ENCODE measurements around the gene COX20.
"Not testable (repeated sequence)": the region's sequence is repeated elsewhere in the genome, so short reads cannot be mapped to it uniquely, and the experiment has no call there.

COX20 gene

DNA sequence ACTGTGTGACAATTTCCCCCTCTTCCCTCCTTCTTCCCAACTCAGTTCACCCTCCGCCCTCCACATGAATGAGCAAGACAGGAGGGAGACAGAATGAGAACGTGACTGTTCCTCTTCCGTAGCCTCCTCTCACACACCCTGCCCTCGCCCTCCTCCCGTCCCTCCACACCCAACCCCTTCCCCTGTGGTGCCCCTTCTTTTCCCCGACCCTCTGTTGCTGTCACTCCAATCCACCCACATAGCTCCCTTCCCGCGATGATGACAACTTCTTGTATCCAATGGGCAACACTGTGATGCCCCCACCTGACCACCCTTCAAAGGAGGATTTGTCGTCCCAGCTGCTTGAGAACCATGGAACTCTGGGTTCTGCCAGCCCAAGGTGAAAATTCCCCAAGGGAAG is 41.4 kb upstream of the COX20 start:
- no peaks in the 10 kb centered on the region for H3K27me3 ChIP-seq (ENCODE audit: insufficient read depth, insufficient read length)
- no peaks in the 10 kb centered on the region for H3K4me1 ChIP-seq (ENCODE audit: insufficient read depth, insufficient read length)
- TF ChIP-seq ZNF274 (IDR thresholded peaks at IDR 0.05; ENCODE audit: low read depth, low read length), result no peak
- TF ChIP-seq YY1 (IDR thresholded peaks at IDR 0.05; ENCODE audit: insufficient read depth, insufficient read length), result no peak
- TF ChIP-seq SUZ12 (IDR thresholded peaks at IDR 0.05; ENCODE audit: extremely low read depth, insufficient read depth, insufficient read length), result no peak
- no peak overlapping the region for H3K9ac ChIP-seq (ENCODE audit: insufficient read length, low read depth)
- DNase-seq (ENCODE audit: low read depth, low spot score), result no peak
- H3K36me3 ChIP-seq (ENCODE audit: insufficient read depth, insufficient read length, low read length), result no peaks in the 10 kb centered on the region
- no peak overlapping the region for H3K4me3 ChIP-seq (ENCODE audit: insufficient read length, low read depth)
- no peaks in the 10 kb centered on the region for H3K9me3 ChIP-seq (ENCODE audit: insufficient read depth, low read length)

DNA sequence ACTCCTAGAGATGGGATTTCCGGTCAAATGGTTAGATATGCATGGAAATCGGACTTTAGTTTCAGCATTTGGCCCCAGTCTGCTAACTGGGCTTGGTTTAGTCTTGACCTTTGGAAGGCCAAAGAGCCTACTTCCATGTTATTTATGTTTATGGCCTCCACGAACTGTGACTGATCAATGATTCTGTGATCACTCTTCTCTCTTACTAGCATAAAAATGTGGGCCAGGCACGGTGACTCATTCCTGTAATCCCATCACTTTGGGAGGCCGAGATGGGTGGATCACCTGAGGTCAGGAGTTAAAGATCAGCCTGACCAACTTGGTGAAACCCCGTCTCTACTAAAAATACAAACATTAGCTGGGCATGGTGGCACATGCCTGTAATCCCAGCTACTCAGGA is 40.9 kb upstream of the COX20 start:
- not testable (repeated sequence) for H3K27me3 ChIP-seq (ENCODE audit: insufficient read depth, insufficient read length); H3K4me1 ChIP-seq (ENCODE audit: insufficient read depth, insufficient read length); H3K9ac ChIP-seq (ENCODE audit: insufficient read length, low read depth); H3K4me3 ChIP-seq (ENCODE audit: insufficient read length, low read depth); H3K9me3 ChIP-seq (ENCODE audit: insufficient read depth, low read length); H3K36me3 ChIP-seq (ENCODE audit: insufficient read depth, insufficient read length, low read length); DNase-seq (ENCODE audit: low read depth, low spot score)

DNA sequence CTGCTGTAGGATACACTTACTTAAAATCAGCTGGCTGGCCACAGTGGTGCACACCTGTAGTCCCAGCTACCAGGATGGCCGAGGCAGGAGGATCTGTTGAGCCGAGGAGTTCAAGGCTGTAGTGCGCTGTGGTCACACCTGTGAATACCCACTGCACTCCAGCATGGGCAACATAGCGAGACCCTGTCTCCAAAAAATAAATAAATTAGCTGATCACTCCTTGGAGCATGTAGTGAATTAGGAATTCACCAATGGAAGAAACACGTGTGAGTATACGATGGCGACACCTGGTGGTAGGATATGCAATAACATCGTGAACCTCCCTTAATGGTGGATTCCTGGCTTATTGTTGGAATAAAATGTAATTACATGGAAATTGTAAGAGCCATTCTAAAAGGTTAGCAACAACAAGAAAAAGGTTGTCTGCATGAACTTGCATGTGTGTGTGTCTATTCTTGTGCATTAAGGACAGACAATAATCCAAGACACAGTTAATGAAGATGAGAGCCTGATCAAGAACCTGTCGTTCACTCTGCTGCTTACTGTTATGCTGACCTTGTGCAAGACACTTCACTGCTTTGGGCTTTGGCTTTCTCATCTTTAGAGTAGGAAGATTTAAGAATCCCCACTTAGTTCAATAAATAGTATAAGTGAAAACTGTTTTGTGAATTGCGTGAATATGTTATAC is 38.6 kb upstream of the COX20 start:
- Histone ChIP-seq H3K4me1 (ENCODE audit: insufficient read depth, insufficient read length) (no peaks in the 10 kb centered on the region), H3K9ac (ENCODE audit: insufficient read length, low read depth) (no peak overlapping the region)

DNA sequence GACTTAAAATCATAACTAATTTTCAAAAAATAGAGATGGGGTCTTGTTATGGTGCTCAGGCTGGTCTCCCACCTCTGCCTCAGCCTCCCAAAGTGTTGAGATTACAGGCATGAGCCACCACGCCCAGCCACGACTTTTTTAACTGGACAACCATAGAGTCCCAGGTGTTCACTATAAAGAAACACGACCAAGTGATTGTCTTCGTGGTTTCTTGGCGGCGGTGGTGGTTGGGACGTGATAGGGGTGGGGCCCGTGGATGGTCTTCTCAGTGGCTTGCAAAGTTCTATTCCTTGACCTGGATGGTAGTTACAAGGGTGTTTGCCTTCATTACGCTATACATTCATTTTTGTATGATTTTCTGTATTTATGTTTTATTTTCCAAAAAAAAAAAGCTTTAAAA is 34.6 kb upstream of the COX20 start:
- H3K4me3 ChIP-seq (ENCODE audit: insufficient read length, low read depth), result no peak overlapping the region
- DNase-seq (ENCODE audit: low read depth, low spot score), result no peak
- H3K27me3 ChIP-seq (ENCODE audit: insufficient read depth, insufficient read length), result no peaks in the 10 kb centered on the region
- no peak overlapping the region for H3K9ac ChIP-seq (ENCODE audit: insufficient read length, low read depth)
- no peaks in the 10 kb centered on the region for H3K9me3 ChIP-seq (ENCODE audit: insufficient read depth, low read length)
- TF ChIP-seq ZNF274 (IDR thresholded peaks at IDR 0.05; ENCODE audit: low read depth, low read length) (no peak), YY1 (IDR thresholded peaks at IDR 0.05; ENCODE audit: insufficient read depth, insufficient read length) (no peak), SUZ12 (IDR thresholded peaks at IDR 0.05; ENCODE audit: extremely low read depth, insufficient read depth, insufficient read length) (no peak)
- H3K4me1 ChIP-seq (ENCODE audit: insufficient read depth, insufficient read length), result no peaks in the 10 kb centered on the region
- no peaks in the 10 kb centered on the region for H3K36me3 ChIP-seq (ENCODE audit: insufficient read depth, insufficient read length, low read length)

More for the DNA sequence above, 38.6 kb upstream of the COX20 start:
- H3K36me3 ChIP-seq (ENCODE audit: insufficient read depth, insufficient read length, low read length), result no peaks in the 10 kb centered on the region
- DNase-seq (ENCODE audit: low read depth, low spot score), result peak; percentile 68
- no peaks in the 10 kb centered on the region for H3K27me3 ChIP-seq (ENCODE audit: insufficient read depth, insufficient read length)
- H3K9me3 ChIP-seq (ENCODE audit: insufficient read depth, low read length), result no peaks in the 10 kb centered on the region
- no peak overlapping the region for H3K4me3 ChIP-seq (ENCODE audit: insufficient read length, low read depth)
- TF ChIP-seq SUZ12 (IDR thresholded peaks at IDR 0.05; ENCODE audit: extremely low read depth, insufficient read depth, insufficient read length) (no peak), ZNF274 (IDR thresholded peaks at IDR 0.05; ENCODE audit: low read depth, low read length) (no peak), YY1 (IDR thresholded peaks at IDR 0.05; ENCODE audit: insufficient read depth, insufficient read length) (no peak)

DNA sequence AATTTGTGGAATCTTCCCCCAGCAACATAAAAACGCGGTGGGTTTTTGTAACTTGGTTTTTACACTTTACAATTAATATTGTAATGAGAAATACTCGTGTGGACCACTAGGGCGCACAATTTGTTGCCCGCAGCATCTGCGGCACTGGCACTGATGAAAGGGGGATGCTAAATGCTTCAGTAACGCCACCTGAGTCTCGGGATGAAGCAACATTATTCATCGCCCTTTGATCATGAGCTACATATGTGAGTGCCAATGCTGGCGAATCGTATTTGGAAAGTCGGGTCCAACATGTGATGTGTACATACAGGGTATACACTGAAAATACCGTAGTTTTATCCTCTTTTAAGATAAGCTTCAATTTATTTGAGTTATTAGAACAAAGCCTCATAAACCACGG is 34.2 kb upstream of the COX20 start:
- no peak overlapping the region for H3K4me3 ChIP-seq (ENCODE audit: insufficient read length, low read depth)
- DNase-seq (ENCODE audit: low read depth, low spot score), result no peak

DNA sequence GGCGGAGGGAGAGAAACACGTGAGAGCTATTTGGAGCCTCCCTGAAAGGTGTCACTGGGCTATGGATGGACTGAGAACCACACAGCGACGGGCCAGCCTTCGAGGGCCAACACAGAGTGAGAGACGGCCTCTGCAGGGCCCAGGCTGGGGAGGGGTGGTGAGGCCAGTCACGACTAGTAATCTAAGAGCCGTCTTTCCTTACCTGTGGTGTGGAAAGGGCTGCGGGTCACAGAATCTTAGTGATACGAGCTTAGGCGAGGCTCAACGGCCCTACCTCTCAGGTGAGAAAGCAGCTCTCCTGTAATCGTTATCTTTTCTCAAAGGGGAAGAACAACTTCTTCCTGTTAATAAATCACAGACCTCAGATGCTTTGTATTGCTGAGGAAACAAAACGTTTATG is 33.4 kb upstream of the COX20 start:
- no peaks in the 10 kb centered on the region for H3K9me3 ChIP-seq (ENCODE audit: insufficient read depth, low read length)
- H3K36me3 ChIP-seq (ENCODE audit: insufficient read depth, insufficient read length, low read length), result no peaks in the 10 kb centered on the region
- H3K27me3 ChIP-seq (ENCODE audit: insufficient read depth, insufficient read length), result no peaks in the 10 kb centered on the region
- DNase-seq (ENCODE audit: low read depth, low spot score), result no peak
- no peak overlapping the region for H3K9ac ChIP-seq (ENCODE audit: insufficient read length, low read depth)
- no peak overlapping the region for H3K4me3 ChIP-seq (ENCODE audit: insufficient read length, low read depth)
- H3K4me1 ChIP-seq (ENCODE audit: insufficient read depth, insufficient read length), result no peaks in the 10 kb centered on the region
- TF ChIP-seq ZNF274 (IDR thresholded peaks at IDR 0.05; ENCODE audit: low read depth, low read length) (no peak), SUZ12 (IDR thresholded peaks at IDR 0.05; ENCODE audit: extremely low read depth, insufficient read depth, insufficient read length) (no peak), YY1 (IDR thresholded peaks at IDR 0.05; ENCODE audit: insufficient read depth, insufficient read length) (no peak)

More for the DNA sequence above, 34.2 kb upstream of the COX20 start:
- no peaks in the 10 kb centered on the region for H3K4me1 ChIP-seq (ENCODE audit: insufficient read depth, insufficient read length)
- H3K9ac ChIP-seq (ENCODE audit: insufficient read length, low read depth), result no peak overlapping the region
- no peaks in the 10 kb centered on the region for H3K9me3 ChIP-seq (ENCODE audit: insufficient read depth, low read length)
- no peaks in the 10 kb centered on the region for H3K27me3 ChIP-seq (ENCODE audit: insufficient read depth, insufficient read length)
- H3K36me3 ChIP-seq (ENCODE audit: insufficient read depth, insufficient read length, low read length), result no peaks in the 10 kb centered on the region
- TF ChIP-seq YY1 (IDR thresholded peaks at IDR 0.05; ENCODE audit: insufficient read depth, insufficient read length) (no peak), SUZ12 (IDR thresholded peaks at IDR 0.05; ENCODE audit: extremely low read depth, insufficient read depth, insufficient read length) (no peak), ZNF274 (IDR thresholded peaks at IDR 0.05; ENCODE audit: low read depth, low read length) (no peak)

DNA sequence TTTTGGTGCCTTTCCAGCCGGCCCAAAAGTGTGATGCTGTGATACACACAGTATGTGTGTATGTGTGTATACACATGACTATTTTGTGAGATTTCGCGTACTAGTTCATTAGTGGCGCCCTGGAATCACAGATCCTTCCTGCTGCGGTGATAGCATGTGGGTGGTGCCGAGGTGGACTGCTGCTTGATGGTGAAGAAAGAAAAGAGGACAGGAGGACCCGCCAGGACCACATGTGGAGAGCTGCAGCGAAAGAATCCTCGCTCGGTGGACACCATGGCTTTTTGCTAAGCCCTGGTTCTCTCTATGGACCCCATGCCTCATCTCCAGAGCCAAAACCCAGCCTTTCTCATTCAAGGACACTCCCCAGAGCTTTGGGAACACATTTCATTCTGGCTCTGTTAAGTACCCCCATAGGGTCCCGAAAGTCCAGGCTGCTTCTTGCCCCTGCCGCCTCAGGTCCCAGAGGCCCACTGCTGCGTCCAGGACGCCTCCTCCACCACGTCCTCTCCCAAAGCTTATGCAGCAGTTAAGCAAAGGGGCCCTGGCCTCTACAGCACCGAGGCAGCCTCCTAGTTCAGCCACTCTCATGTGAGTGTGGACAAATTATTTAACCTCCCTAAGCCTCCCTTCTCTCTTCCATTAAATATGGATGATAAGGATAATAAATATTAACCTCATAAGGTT is 32.8 kb upstream of the COX20 start:
- Histone ChIP-seq H3K9ac (ENCODE audit: insufficient read length, low read depth) (no peak overlapping the region), H3K9me3 (ENCODE audit: insufficient read depth, low read length) (no peaks in the 10 kb centered on the region), H3K36me3 (ENCODE audit: insufficient read depth, insufficient read length, low read length) (no peaks in the 10 kb centered on the region), H3K4me1 (ENCODE audit: insufficient read depth, insufficient read length) (no peaks in the 10 kb centered on the region), H3K27me3 (ENCODE audit: insufficient read depth, insufficient read length) (no peaks in the 10 kb centered on the region), H3K4me3 (ENCODE audit: insufficient read length, low read depth) (no peak overlapping the region)
- DNase-seq (ENCODE audit: low read depth, low spot score), result no peak
- TF ChIP-seq SUZ12 (IDR thresholded peaks at IDR 0.05; ENCODE audit: extremely low read depth, insufficient read depth, insufficient read length) (no peak), YY1 (IDR thresholded peaks at IDR 0.05; ENCODE audit: insufficient read depth, insufficient read length) (no peak), ZNF274 (IDR thresholded peaks at IDR 0.05; ENCODE audit: low read depth, low read length) (no peak)
